ENCODE data around the gene GSTM2.

The GSTM2 gene

DNA sequence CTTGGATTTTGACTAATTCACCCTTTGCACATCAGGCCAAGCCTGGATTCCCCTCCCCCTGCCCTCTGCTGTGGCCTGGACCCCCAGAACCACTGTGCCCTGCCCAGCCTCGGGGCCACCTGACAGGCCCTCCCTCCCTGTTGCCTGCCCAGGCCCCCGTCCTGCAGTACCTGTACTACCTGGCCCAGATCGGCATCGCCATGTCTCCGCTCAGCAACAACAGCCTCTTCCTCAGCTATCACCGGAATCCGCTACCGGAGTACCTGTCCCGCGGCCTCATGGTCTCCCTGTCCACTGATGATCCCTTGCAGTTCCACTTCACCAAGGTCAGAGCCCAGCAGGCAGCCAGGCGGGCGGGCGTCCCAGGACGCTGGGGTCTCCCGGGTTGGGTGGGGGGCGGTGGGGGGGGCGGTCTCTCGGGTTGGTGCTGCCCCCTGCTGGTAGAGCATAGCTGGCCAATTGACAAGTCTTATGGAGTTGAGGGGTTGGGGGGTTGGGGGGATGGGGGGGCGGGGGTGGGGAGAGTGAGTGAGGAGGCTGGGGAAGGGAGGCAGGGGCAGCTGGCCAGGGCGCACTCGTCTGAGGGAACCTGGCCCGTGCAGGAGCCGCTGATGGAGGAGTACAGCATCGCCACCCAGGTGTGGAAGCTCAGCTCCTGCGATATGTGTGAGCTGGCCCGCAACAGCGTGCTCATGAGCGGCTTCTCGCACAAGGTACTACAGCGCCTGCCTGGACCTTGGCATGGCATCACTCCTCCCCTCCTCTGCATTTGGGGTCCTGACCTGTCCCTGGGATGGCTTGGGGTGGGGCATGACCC, 37.6 kb upstream of the GSTM2 start:
- no peak for DNase-seq

DNA sequence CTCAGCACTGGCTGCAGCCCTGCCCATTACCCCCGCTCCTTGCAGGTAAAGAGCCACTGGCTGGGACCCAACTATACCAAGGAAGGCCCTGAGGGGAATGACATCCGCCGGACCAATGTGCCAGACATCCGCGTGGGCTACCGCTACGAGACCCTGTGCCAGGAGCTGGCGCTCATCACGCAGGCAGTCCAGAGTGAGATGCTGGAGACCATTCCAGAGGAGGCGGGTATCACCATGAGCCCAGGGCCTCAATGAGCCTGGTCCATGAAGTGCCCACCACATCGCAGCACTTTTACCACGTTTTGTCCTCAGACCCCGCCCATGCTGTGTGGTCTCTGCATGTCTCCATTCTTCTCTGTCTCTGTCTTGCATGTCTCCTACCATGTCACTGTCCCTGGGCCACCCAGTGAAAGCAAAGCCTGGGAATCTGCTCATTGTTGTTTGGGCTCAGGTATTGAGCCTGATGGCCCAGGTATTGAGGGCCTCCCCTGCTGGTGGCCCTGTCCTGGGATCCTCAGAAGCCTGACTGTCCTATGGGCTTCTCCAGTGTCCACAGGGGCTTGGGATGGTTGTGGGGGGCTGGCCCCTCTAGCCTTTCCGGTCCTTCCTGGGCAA, 36.9 kb upstream of the GSTM2 start:
- DNase-seq, result no peak

GRCh38 chr1:109631513-109632505, 36.0 kb upstream of the GSTM2 start:
- no peak for DNase-seq

- peak; percentile 88 for DNase-seq
Measured at GRCh38 chr1:109632671-109633346, 35.0 kb upstream of the GSTM2 start.

DNA sequence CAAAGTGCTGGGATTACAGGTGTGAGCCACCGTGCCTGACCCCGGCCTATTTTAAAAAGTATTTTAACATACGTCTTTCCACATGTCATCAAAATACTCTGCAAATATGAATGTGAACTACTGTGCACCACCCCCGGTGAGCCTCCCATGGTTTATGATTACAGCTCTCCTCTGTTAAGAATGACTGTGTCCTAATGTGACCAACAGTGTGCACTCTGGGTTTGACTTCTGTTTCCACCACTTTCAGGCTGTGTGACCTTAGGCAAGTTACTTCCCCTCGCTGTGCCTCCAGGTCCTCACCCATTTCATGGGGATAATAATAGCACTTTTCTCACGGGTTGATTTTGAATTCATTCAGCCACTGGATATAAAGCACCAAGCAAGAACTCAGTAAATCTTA, 33.6 kb upstream of the GSTM2 start:
- DNase-seq, result no peak

DNA sequence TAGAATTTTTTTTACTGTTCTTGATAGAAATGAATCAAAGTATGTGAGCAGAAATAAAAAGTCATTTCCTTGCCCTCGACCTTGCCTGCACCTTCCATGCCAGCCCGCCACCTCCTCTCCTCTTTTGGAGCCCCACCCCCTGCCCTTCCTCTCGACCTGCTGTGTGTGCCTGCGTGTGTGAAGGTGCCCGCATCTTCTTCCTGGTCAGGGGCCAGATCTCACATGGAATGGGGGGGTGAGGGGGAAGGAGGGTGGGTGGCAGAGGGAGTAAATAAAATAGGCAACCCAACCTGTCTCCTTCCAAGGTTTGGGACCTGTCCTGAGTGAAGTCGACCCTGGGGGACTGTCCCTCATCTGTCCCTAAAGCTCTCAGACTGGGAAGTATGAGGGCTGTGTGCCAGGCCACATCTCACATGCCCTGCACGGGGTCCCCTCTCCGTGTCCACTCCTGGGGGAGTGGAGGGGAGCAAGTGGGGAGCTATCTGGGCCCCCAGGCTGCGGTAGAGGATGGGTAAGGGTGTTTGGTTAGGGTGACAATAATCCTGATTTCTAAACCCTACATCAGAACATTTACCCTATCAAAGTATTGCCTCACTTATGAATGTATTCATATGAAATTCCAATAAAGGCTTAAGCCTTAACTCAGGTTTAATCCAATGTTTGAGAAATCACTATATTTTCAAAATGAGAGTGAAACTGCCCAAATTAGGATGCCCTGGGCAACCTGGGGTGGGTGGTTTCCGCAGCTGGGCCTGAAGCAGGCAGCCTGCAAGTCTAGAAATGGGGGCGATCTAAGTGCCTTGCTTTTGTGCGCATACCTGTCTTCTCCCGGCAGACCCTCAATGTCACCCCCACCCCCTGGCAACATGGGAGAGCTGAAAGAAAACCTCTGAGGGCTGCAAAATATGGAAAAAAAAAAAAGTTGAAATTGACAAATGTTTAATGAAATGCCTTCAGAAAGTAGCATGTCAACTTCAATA, 32.8 kb upstream of the GSTM2 start:
- DNase-seq, result no peak

DNA sequence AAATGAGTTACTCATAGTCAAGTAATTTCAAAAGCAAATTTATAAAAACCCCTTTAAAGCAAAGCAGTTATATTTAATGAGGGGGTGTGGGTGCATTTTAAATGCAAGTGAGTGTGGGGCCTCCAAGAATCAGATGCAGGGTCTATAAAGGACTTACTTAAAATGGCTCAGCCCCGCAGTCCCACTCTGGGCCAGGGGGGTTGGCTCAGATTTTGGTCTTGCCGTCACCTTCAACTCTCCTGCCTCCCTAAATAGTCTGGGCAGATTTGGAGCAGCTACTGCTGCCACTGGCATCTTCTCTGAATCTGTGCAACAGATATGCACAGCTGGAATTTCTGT, 32.0 kb upstream of the GSTM2 start:
- no peak for DNase-seq

GRCh38 chr1:109636201-109636952, 31.5 kb upstream of the GSTM2 start:
- DNase-seq, result no peak

DNA sequence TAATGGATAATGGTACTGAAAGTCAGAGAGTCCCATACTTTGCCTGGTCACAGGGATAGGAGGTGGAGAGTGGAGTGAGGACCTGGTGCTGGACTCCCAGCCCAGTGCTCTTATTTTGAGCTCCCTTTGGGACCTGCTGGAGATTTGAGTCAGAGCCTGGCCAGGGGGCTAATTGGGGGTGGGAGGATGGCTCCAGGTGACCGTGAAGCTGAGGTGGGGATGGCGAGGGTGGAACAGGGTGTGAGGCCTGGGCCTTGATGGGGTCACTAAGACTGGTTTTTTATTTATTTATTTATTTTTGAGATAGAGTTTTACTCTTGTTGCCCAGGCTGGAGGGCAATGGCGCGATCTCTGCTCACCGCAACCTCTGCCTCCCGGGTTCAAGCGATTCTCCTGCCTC, 30.4 kb upstream of the GSTM2 start:
- no peak for DNase-seq

DNA sequence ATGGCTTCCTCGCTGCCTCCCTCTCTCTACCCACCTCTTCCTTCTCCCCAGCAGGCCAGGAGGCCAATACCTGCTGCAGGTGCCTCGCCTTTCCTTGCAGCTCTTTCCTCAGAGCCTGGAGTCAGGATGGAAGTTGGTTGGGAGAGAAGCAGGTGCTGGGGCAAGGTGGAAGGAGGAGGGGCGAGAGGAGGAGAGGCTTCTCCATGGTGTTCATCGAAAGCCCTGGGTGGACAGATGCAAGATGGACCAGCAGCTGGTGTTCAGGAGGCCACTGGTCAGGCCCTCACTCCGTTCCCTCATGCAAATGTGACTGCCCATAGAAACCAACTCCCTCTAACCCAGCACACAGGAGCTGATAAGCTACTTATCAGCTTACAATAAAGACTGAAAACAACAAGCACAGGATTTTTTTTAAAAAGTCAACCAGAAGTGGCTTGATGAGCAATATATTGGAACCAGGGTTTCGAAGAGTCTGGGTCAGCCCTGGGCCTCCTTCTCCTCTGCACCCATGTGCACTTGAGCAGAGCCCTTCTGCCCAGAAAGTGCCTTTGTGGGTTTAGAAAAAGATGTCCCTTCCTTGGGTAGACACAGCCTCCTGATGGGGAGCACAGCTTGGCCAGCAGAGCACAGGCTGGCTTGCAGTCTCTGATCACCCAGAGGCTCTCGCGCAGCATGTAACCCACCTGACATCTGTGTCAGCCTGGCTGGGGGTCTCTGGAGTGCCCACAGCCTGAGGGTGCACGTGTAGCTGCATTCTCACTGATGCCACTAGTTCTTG, 28.6 kb upstream of the GSTM2 start:
- no peak for DNase-seq

DNA sequence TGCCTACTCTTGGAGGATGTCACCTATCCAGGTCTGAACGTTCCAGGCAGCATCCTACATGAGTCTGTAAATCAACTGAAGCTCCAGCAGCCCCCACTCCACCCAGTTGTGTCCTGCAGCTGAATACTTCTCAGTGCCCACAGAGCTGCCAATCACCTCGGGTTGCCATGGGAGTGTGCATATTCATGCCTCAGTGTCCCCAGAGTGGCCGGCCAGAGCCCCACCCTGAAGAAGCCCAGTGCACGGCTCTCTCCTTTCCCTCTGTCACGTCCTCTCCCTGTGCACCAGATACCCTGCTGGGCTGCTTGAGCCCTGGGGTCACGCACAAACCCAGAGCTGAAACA, 28.0 kb upstream of the GSTM2 start:
- no peak for DNase-seq

GRCh38 chr1:109640285-109640865, 27.5 kb upstream of the GSTM2 start:
- no peak for DNase-seq

- DNase-seq, result no peak
Measured at GRCh38 chr1:109641078-109641740, 26.6 kb upstream of the GSTM2 start.

GRCh38 chr1:109641861-109642260, 26.0 kb upstream of the GSTM2 start:
- DNase-seq, result no peak

DNA sequence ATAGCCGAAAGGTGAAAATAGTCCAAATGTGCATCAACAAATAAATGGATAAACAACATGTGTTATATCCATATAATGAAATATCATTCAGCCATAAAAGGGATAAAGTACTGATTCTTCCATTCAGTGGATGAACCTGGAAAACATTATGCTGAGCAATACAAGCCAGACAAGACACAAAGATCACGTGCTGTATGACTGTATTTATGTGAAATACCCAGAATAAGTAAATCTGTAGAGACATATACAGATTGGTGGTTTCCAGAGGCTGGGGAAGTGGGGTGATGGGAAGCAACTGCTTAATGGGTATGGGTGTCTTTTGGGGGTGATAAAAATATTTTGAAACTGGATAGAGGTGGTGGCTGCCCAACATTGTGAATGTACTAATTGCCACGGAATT, 25.2 kb upstream of the GSTM2 start:
- DNase-seq, result no peak

- no peak for DNase-seq
Measured at GRCh38 chr1:109643385-109644230, 24.2 kb upstream of the GSTM2 start.

- no peak for DNase-seq
Measured at GRCh38 chr1:109644670-109645069, 23.2 kb upstream of the GSTM2 start.

DNA sequence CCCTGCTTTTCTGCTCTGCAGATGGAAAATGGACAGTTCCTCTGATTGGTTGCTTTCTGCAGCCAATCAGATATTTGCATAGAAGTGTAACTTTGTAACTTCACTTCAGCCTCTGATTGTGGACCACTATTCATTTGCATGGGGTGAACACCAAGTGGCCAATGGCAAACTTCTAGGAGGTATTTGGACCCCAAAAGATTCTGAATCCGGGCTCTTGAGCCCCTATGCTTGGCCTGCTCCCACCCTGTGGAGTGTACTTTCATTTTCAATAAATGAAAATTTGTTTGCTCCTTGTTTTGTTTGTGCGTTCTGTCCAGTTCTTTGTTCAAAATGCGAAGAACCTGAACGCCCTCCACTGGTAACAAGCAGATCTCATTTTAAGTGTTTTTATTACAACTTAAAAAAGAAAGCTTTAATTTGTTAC, 18.4 kb upstream of the GSTM2 start:
- no peak for DNase-seq

All from DMS79 (cell line).